ENCODE measurements around the gene PNPLA3.

Gene PNPLA3

DNA sequence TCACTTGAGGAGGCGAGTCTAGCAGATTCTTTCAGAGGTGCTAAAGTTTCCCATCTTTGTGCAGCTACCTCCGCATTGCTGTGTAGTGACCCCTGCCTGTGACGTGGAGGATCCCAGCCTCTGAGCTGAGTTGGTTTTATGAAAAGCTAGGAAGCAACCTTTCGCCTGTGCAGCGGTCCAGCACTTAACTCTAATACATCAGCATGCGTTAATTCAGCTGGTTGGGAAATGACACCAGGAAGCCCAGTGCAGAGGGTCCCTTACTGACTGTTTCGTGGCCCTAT is 22.7 kb downstream of the PNPLA3 start:
- TF ChIP-seq, protein P1, sequence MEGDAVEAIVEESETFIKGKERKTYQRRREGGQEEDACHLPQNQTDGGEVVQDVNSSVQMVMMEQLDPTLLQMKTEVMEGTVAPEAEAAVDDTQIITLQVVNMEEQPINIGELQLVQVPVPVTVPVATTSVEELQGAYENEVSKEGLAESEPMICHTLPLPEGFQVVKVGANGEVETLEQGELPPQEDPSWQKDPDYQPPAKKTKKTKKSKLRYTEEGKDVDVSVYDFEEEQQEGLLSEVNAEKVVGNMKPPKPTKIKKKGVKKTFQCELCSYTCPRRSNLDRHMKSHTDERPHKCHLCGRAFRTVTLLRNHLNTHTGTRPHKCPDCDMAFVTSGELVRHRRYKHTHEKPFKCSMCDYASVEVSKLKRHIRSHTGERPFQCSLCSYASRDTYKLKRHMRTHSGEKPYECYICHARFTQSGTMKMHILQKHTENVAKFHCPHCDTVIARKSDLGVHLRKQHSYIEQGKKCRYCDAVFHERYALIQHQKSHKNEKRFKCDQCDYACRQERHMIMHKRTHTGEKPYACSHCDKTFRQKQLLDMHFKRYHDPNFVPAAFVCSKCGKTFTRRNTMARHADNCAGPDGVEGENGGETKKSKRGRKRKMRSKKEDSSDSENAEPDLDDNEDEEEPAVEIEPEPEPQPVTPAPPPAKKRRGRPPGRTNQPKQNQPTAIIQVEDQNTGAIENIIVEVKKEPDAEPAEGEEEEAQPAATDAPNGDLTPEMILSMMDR (conservative IDR thresholded peaks at IDR 0.05) = peak; percentile 13; the same call in 1 of the 2 replicates
- TF ChIP-seq ZFX (IDR thresholded peaks at IDR 0.05) = no peak
- no peak overlapping the region for H3K27ac ChIP-seq

DNA sequence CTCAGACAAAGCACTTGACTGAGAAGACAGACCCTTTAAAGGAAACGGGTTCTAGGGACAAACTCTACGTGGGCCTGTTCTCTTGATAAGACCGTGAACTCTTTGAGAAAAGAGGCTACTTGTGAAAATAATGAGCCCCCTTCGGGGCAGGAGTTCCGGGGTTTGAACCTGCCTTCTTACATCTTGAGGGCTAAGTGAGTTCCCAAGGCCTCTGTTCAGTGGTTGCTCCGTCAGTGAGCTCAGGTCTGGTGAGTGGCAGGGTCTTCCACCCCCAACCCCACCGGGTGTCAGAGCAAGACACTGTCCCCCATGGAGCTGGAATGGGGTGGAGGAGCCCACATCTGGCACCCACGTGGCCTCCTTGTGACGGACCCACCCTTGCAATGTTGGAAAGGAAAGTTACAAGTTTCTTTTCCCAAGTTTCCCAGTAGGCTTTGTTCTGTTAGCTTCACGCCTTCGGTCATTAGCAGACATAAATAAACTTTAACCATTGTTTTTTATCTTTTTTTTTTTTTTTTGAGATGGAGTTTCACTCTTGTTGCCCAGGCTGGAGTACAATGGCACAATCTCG is 25.3 kb downstream of the PNPLA3 start:
- TF ChIP-seq, protein P1 (conservative IDR thresholded peaks at IDR 0.05) = no peak
- no peak for TF ChIP-seq ZFX (IDR thresholded peaks at IDR 0.05)
- H3K27ac ChIP-seq = no peak overlapping the region

DNA sequence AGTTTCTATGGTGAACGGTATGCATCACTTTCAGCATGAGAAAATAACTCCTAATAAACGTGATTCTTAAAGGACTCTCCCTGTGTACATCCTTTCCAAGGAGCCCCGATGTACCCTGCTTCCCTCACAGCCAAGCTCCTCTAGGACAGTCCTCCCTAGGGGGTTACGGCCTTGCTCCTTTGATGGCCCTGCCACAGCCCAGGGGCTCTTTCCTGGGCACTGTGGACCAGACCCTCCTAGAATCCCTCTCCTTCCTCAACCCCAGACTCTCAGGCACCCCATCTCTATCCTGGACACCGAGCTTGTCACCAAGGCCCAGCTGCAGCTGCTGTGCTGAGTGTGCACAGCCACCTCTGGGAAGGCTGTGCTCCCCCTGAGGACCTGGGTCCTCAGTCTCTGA is 27.8 kb downstream of the PNPLA3 start:
- TF ChIP-seq, protein P1 (conservative IDR thresholded peaks at IDR 0.05) = no peak
- no peak for TF ChIP-seq ZFX (IDR thresholded peaks at IDR 0.05)
- H3K27ac ChIP-seq = no peak overlapping the region

DNA sequence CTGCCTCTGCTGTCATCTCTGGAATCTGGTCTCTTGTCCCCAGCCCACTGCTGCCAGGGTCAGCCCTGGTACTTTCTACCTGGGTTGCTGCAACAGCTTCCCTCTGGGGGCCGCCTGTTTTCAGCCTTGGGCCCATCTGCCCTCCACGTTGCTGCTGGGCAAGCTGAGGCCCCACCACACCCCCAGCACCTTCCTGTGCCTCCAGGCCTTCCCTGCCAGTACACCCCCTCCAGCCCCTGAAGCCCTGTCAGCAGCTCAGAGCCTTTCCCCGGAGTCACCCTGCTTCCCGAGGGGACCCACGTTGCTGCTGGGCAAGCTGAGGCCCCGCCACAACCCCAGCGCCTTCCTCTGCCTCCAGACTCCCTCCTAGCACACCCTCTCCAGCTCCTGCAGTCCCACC is 28.4 kb downstream of the PNPLA3 start:
- no peak overlapping the region for H3K27ac ChIP-seq
- TF ChIP-seq, protein P1 (conservative IDR thresholded peaks at IDR 0.05) = no peak
- TF ChIP-seq ZFX (IDR thresholded peaks at IDR 0.05) = no peak

DNA sequence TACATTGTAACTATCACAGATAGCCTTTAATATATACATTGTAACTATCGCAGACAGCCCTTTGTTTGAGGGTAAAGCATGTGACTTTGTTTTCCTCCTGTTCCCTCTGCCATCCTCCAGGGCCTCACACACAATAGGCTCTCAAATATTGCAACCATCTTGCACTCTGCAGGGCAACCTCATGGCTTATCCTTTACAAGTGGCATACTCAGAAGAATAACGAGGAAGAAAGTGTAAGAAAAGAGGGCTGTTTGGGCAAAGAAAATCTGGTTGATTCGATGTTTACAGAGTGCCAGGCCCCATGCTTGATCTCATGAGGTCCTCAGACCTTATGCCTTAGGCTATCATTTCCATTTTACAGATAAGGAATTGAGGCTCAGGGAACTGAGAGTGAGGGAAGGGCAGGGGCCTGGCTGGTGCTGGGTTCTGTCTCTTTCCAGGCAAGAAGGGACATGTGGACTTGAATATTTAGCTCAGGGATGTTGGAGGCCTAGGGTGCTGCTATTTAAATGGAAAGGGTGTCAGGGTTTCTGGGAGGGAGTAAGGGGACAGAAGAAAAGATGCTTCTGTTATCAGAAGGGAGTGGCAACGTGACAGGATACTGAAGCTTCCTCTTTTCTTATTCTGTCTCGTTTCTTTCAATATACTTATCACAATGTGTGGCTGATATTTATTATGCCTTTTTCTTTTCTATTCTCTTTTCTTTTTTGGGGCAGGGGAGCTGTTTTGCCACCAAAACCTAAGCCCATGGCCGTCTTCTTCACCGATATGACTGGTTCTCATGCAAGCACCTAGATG is 30.6 kb downstream of the PNPLA3 start:
- peak overlapping the region; percentile 94 for H3K27ac ChIP-seq
- no peak for TF ChIP-seq ZFX (IDR thresholded peaks at IDR 0.05)
- TF ChIP-seq, protein P1 (conservative IDR thresholded peaks at IDR 0.05) = no peak

DNA sequence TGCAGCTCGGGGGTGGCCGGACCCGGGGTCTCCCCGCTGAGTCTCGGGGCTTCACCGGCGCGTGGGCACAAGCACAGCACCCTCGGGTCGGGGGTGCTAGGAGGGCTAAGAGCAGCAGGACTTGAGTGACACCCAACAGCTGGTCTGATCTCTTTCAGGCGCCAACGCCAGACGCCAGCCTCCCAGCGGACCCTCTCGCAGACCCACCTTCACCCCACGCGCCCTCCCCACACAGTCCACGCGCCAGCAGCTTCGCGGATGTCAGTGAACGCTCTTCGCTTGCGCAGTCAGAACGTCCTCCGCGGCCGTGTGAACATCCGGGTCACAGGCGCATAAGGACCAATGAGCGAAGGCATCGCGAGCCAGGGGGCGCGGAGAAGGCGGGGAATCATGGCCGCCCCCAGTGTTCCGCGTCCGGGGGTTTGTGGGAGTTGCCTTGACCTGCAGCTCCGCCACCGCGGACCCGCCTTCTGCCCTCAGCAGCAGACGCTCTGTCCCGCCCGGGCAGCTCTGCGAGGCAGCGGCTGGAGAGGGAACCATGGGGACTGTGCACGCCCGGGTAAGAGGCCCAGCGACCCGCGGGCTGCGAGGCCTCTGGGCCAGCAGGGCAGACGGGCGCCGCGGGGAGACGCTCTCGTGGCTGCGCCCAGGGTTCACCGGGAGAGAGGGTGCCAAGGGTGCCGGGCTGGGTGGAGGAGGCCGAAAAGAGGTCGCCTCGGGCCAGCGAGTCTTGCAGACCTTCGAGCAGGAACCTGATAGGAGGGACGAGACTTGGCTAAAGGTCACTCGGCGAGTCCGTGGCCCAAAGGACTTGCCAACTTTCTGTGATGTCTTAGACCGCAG is 31.7 kb downstream of the PNPLA3 start, which contains the start of gene SAMM50:
Gene SAMM50 (plus strand): TSS at position 403 of the 843 bp plus-strand sequence. CDS start 136 bp downstream, at position 539.
- TF ChIP-seq ZFX (IDR thresholded peaks at IDR 0.05) = peak; percentile 87
- TF ChIP-seq, protein P1 (conservative IDR thresholded peaks at IDR 0.05) = no peak

More for the DNA sequence above, 31.7 kb downstream of the PNPLA3 start, which contains the start of gene SAMM50:
- peak within 1 kb of the TSS; percentile 94 for H3K27ac ChIP-seq
